Fibroblast of lung (primary cell): ENCODE data around the gene LIPG. TPM values are rescaled to one million over a fixed set of nuclear protein-coding genes. Genes with fewer than 3 reads are reported as not detected.
A peak's percentile ranks its signal among the peaks of the same experiment; 100 is the strongest.

Experiments
- DNase-seq, 2 donors: peaks; one replicate each; pipeline versions ENCODE4 v3.0.0 to v3.0.0-alpha.2; 2010; ENCODE audit warnings: low read depth in 2 of 2
- H2AFZ ChIP-seq: 2 replicates; pipeline ENCODE4 v1.5.1; 2012; ENCODE audit warnings: low read length, control low read depth, inconsistent platforms
- H3K27ac ChIP-seq: 2 replicates; pipeline ENCODE4 v1.5.1; 2011; ENCODE audit warnings: low read length, control low read depth; ENCODE audit not compliant: insufficient read depth
- H3K27me3 ChIP-seq: 2 replicates; pipeline ENCODE4 v1.5.1; 2011; ENCODE audit warnings: mild to moderate bottlenecking, low read length; ENCODE audit not compliant: control insufficient read depth, insufficient read depth
- H3K36me3 ChIP-seq: 2 replicates; pipeline ENCODE4 v1.5.1; 2011; ENCODE audit warnings: low read length; ENCODE audit not compliant: control insufficient read depth, insufficient read depth
- H3K4me1 ChIP-seq: 2 replicates; pipeline ENCODE4 v1.5.1; 2011; ENCODE audit warnings: low read length; ENCODE audit not compliant: control insufficient read depth, insufficient read depth; ENCODE audit errors: extremely low read depth
- H3K4me2 ChIP-seq: 2 replicates; pipeline ENCODE4 v1.5.1; 2011; ENCODE audit warnings: low read length, control low read depth; ENCODE audit not compliant: insufficient read depth; ENCODE audit errors: extremely low read depth
- H3K4me3 ChIP-seq, 4 experiments: fragments of 200-600 bp in 1 of 4; sonication (generic) in 1 of 4; replicated peaks in 1 of 4; 2 replicates each; pipeline ENCODE4 v1.5.1; 2011 to 2016; ENCODE audit warnings: low read length in 4 of 4, low read depth in 3 of 4, mild to moderate bottlenecking in 3 of 4, control low read depth in 2 of 4, inconsistent platforms in 1 of 4, mixed read lengths in 1 of 4; ENCODE audit not compliant: insufficient read depth in 1 of 4; ENCODE audit errors: control extremely low read depth in 1 of 4
- H3K79me2 ChIP-seq: 2 replicates; pipeline ENCODE4 v1.5.1; 2012; ENCODE audit warnings: mild to moderate bottlenecking, low read length, inconsistent platforms; ENCODE audit not compliant: control insufficient read depth, insufficient read depth
- H3K9ac ChIP-seq: 2 replicates; pipeline ENCODE4 v1.5.1; 2011; ENCODE audit warnings: mild to moderate bottlenecking, low read length, control low read depth; ENCODE audit not compliant: insufficient read depth
- H3K9me3 ChIP-seq: 2 replicates; pipeline ENCODE4 v1.5.1; 2012; ENCODE audit warnings: low read depth, low read length; ENCODE audit not compliant: control insufficient read depth, insufficient read depth
- H4K20me1 ChIP-seq: 2 replicates; pipeline ENCODE4 v1.5.1; 2011; ENCODE audit warnings: low read length; ENCODE audit not compliant: control insufficient read depth, insufficient read depth; ENCODE audit errors: extremely low read depth
- CTCF ChIP-seq, 2 donors: IDR thresholded peaks in 1 of 2; conservative IDR thresholded peaks in 1 of 2; 1 replicate in 1 of 2; 2 replicates in 1 of 2; pipeline ENCODE4 v1.5.1; 2011 to 2012; ENCODE audit warnings: low read length in 2 of 2, control low read depth in 1 of 2, inconsistent platforms in 1 of 2, low read depth in 1 of 2, mild to moderate bottlenecking in 1 of 2
- EZH2 ChIP-seq: IDR thresholded peaks from 2 replicates; pipeline ENCODE4 v1.5.1; 2012; ENCODE audit warnings: low read length, control low read depth, mild to moderate bottlenecking; ENCODE audit errors: missing control alignments
- polyA plus RNA-seq, 2 donors: library from polyadenylated mRNA; depleted of rRNA in 1 of 2; stranded (reverse) in 1 of 2; unstranded in 1 of 2; fragments of >200 nt; gene quantifications; 2 replicates each; pipeline ENCODE4 v1.2.1, GENCODE V29; 2011 to 2012; ENCODE audit warnings: missing spikeins in 1 of 2
- total RNA-seq: library from RNA; depleted of rRNA; stranded (reverse); fragments of >200 nt; gene quantifications from 2 replicates; pipeline ENCODE4 v1.2.1, GENCODE V29; 2014

Gene LIPG
- total and polyA plus RNA-seq, 2 donors (not counting 1 experiment from before 2014, with no cell fraction given), result 0.30 to 0.50 TPM

- DNase-seq, result no peak
- Histone ChIP-seq H3K4me1 (no peaks in the 10 kb centered on the region), H3K27me3 (peaks cover 8% of the 10 kb centered on the region), H3K4me3 (no peak overlapping the region), H3K27ac (no peak overlapping the region), H3K79me2 (no peaks in the 10 kb centered on the region), H3K9me3 (no peaks in the 10 kb centered on the region), H2AFZ (no peak overlapping the region), H3K9ac (no peak overlapping the region), H4K20me1 (no peaks in the 10 kb centered on the region), H3K4me2 (no peak overlapping the region), H3K36me3 (no peaks in the 10 kb centered on the region)
- no peak for TF ChIP-seq CTCF (conservative IDR thresholded peaks at IDR 0.05 in 1 of 2, IDR thresholded peaks at IDR 0.05 in 1 of 2; ENCODE audit: low read depth in 1 of 2, low read length in 2 of 2)
- no peak for TF ChIP-seq EZH2
These were observed 65.1 kb downstream of the LIPG start for GRCh38 chr18:49626842-49627467.

- TF ChIP-seq EZH2, result no peak
These were observed 66.3 kb downstream of the LIPG start for GRCh38 chr18:49628119-49628518.

GRCh38 chr18:49628881-49629795 lies 67.3 kb downstream of the LIPG start:
- H3K4me1 ChIP-seq, result no peaks in the 10 kb centered on the region
- no peak overlapping the region for H2AFZ ChIP-seq
- no peaks in the 10 kb centered on the region for H4K20me1 ChIP-seq
- H3K9ac ChIP-seq, result no peak overlapping the region
- H3K4me3 ChIP-seq, result no peak overlapping the region
- no peak overlapping the region for H3K4me2 ChIP-seq
- H3K79me2 ChIP-seq, result no peaks in the 10 kb centered on the region
- peaks cover 13% of the 10 kb centered on the region for H3K27me3 ChIP-seq
- TF ChIP-seq EZH2 (no peak), CTCF (conservative IDR thresholded peaks at IDR 0.05 in 1 of 2, IDR thresholded peaks at IDR 0.05 in 1 of 2; ENCODE audit: low read depth in 1 of 2, low read length in 2 of 2) (peak; percentile 14 to 44)
- peak in 1 of 2 donors; percentile 42 for DNase-seq
- no peaks in the 10 kb centered on the region for H3K9me3 ChIP-seq
- no peak overlapping the region for H3K27ac ChIP-seq
- H3K36me3 ChIP-seq, result no peaks in the 10 kb centered on the region

More at GRCh38 chr18:49628119-49628518, 66.3 kb downstream of the LIPG start:
- Histone ChIP-seq H3K27me3 (peaks cover 13% of the 10 kb centered on the region), H4K20me1 (no peaks in the 10 kb centered on the region), H3K79me2 (no peaks in the 10 kb centered on the region), H3K36me3 (no peaks in the 10 kb centered on the region), H3K4me3 (no peak overlapping the region), H3K9me3 (no peaks in the 10 kb centered on the region), H3K4me1 (no peaks in the 10 kb centered on the region), H2AFZ (no peak overlapping the region), H3K27ac (no peak overlapping the region), H3K4me2 (no peak overlapping the region), H3K9ac (no peak overlapping the region)
- no peak for DNase-seq
